ENCODE measurements around the gene SMIM8. TPM values are rescaled to one million over a fixed set of nuclear protein-coding genes. Genes with fewer than 3 reads are reported as not detected.

The SMIM8 gene
- polyA plus RNA-seq, 1 donor (not counting 4 experiments of a cell fraction or from before 2014, with no cell fraction given) = 7.6 TPM

DNA sequence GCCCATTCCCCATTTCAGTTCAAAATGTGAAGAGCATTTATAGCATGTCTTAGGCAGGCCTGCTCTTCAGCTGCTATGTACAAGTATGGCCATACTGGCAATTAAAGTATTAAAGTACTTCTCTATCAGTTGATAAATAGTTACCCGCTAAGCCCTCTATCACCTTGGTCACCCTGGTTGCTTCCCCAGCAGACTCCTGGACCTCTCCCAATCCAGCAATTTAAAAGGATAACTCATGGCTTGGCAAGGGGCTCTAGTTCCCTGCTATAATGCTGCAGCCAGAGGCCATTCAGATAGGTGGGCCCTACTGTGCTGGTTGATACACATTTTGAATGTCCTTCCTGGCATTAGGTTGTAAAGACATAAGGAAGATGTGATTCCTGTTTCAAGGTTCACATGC, 29.2 kb downstream of the SMIM8 start:
- DNase-seq (ENCODE audit: low read depth, low spot score) (no peak), FAIRE-seq (no peak)
- no peak overlapping the region for H3K4me2 ChIP-seq (ENCODE audit: control insufficient read depth, extremely low read depth, insufficient read depth, low read depth, low read length)
- dilution Hi-C loops (cut with MboI; ENCODE audit: extremely low pct_ligation_motif_present, low sequenced_read_pairs) = no loop called here
- H3K4me3 ChIP-seq (ENCODE audit: control insufficient read depth in 2 of 3, extremely low read depth in 1 of 3, insufficient read depth in 2 of 3, low read depth in 1 of 3, low read length in 3 of 3) = no peak overlapping the region
- H3K79me2 ChIP-seq (ENCODE audit: control insufficient read depth, insufficient read depth, low read length) = no peaks in the 10 kb centered on the region
- H3K9me1 ChIP-seq (ENCODE audit: control insufficient read depth, extremely low read depth, insufficient read depth, low read length) = no peaks in the 10 kb centered on the region
- no peak overlapping the region for H3K27ac ChIP-seq (ENCODE audit: control insufficient read depth, insufficient read depth, low read length)
- TF ChIP-seq, protein P1, sequence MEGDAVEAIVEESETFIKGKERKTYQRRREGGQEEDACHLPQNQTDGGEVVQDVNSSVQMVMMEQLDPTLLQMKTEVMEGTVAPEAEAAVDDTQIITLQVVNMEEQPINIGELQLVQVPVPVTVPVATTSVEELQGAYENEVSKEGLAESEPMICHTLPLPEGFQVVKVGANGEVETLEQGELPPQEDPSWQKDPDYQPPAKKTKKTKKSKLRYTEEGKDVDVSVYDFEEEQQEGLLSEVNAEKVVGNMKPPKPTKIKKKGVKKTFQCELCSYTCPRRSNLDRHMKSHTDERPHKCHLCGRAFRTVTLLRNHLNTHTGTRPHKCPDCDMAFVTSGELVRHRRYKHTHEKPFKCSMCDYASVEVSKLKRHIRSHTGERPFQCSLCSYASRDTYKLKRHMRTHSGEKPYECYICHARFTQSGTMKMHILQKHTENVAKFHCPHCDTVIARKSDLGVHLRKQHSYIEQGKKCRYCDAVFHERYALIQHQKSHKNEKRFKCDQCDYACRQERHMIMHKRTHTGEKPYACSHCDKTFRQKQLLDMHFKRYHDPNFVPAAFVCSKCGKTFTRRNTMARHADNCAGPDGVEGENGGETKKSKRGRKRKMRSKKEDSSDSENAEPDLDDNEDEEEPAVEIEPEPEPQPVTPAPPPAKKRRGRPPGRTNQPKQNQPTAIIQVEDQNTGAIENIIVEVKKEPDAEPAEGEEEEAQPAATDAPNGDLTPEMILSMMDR (optimal IDR thresholded peaks at IDR 0.05 in 1 of 3, IDR thresholded peaks at IDR 0.05 in 1 of 3, conservative IDR thresholded peaks at IDR 0.05 in 1 of 3; ENCODE audit: extremely low read depth in 1 of 3, insufficient read depth in 2 of 3, low read length in 3 of 3) = no peak
- TF ChIP-seq EZH2 (IDR thresholded peaks at IDR 0.05; ENCODE audit: low read length) = no peak
- no peaks in the 10 kb centered on the region for H3K4me1 ChIP-seq (ENCODE audit: control insufficient read depth, extremely low read depth, insufficient read depth, low read length)
- no peaks in the 10 kb centered on the region for H3K27me3 ChIP-seq (ENCODE audit: control insufficient read depth, extremely low read depth, insufficient read depth, low read length)
- no peak overlapping the region for H3K9ac ChIP-seq (ENCODE audit: control insufficient read depth, extremely low read depth, insufficient read depth, low read length)
- H2AFZ ChIP-seq (ENCODE audit: control insufficient read depth, low read length) = no peak overlapping the region
- H3K36me3 ChIP-seq (ENCODE audit: control insufficient read depth in 2 of 2, extremely low read depth in 1 of 2, insufficient read depth in 2 of 2, low read length in 2 of 2) = no peaks in the 10 kb centered on the region
- H3K9me3 ChIP-seq (ENCODE audit: control insufficient read depth, low read depth, low read length) = no peaks in the 10 kb centered on the region
- H4K20me1 ChIP-seq (ENCODE audit: control insufficient read depth, extremely low read depth, insufficient read depth, low read length) = no peaks in the 10 kb centered on the region

DNA sequence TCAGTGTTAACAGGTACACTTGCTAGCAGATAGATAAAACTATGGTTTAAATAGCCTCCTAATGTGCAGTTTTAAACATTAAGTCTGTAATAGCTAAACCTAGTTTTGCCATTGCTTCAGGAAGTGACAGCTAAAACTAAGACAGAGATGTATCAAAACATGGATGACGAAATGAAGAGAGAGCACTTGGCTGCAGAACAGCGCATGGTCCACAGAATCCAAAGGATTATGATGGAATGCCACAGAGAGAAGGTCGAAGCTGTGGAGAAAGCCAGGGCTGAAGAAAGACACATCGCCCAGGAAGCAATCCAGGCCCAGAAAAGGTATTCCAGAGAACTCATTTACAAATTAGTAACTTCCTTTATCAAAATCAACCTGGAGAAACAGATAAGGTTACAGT, 33.8 kb downstream of the SMIM8 start:
- no peaks in the 10 kb centered on the region for H4K20me1 ChIP-seq (ENCODE audit: control insufficient read depth, extremely low read depth, insufficient read depth, low read length)
- TF ChIP-seq, protein P1 (optimal IDR thresholded peaks at IDR 0.05 in 1 of 3, IDR thresholded peaks at IDR 0.05 in 1 of 3, conservative IDR thresholded peaks at IDR 0.05 in 1 of 3; ENCODE audit: extremely low read depth in 1 of 3, insufficient read depth in 2 of 3, low read length in 3 of 3) = no peak
- no peak for TF ChIP-seq EZH2 (IDR thresholded peaks at IDR 0.05; ENCODE audit: low read length)
- H3K79me2 ChIP-seq (ENCODE audit: control insufficient read depth, insufficient read depth, low read length) = no peaks in the 10 kb centered on the region
- H2AFZ ChIP-seq (ENCODE audit: control insufficient read depth, low read length) = no peak overlapping the region
- no peak for DNase-seq (ENCODE audit: low read depth, low spot score)
- H3K9me1 ChIP-seq (ENCODE audit: control insufficient read depth, extremely low read depth, insufficient read depth, low read length) = no peaks in the 10 kb centered on the region
- H3K36me3 ChIP-seq (ENCODE audit: control insufficient read depth in 2 of 2, extremely low read depth in 1 of 2, insufficient read depth in 2 of 2, low read length in 2 of 2) = peaks cover 0 to 3% of the 10 kb centered on the region in 2 experiments
- FAIRE-seq = no peak
- H3K4me3 ChIP-seq (ENCODE audit: control insufficient read depth in 2 of 3, extremely low read depth in 1 of 3, insufficient read depth in 2 of 3, low read depth in 1 of 3, low read length in 3 of 3) = no peak overlapping the region
- H3K27ac ChIP-seq (ENCODE audit: control insufficient read depth, insufficient read depth, low read length) = no peak overlapping the region
- H3K9ac ChIP-seq (ENCODE audit: control insufficient read depth, extremely low read depth, insufficient read depth, low read length) = no peak overlapping the region
- H3K4me2 ChIP-seq (ENCODE audit: control insufficient read depth, extremely low read depth, insufficient read depth, low read depth, low read length) = no peak overlapping the region
- H3K9me3 ChIP-seq (ENCODE audit: control insufficient read depth, low read depth, low read length) = no peaks in the 10 kb centered on the region
- no peaks in the 10 kb centered on the region for H3K4me1 ChIP-seq (ENCODE audit: control insufficient read depth, extremely low read depth, insufficient read depth, low read length)
- no peaks in the 10 kb centered on the region for H3K27me3 ChIP-seq (ENCODE audit: control insufficient read depth, extremely low read depth, insufficient read depth, low read length)
- dilution Hi-C loops (cut with MboI; ENCODE audit: extremely low pct_ligation_motif_present, low sequenced_read_pairs) = no loop called here
